Suppressor macrophage treated with lipopolysaccharide for 1 hour (primary cell): ENCODE data around the gene UBTD2.
"Not testable (repeated sequence)": the region's sequence is repeated elsewhere in the genome, so short reads cannot be mapped to it uniquely, and the experiment has no call there.

Experiments
- DNase-seq, 3 donors: peaks; one replicate each; pipeline ENCODE4 v3.0.0-alpha.2; 2020 to 2022

UBTD2 gene

DNA sequence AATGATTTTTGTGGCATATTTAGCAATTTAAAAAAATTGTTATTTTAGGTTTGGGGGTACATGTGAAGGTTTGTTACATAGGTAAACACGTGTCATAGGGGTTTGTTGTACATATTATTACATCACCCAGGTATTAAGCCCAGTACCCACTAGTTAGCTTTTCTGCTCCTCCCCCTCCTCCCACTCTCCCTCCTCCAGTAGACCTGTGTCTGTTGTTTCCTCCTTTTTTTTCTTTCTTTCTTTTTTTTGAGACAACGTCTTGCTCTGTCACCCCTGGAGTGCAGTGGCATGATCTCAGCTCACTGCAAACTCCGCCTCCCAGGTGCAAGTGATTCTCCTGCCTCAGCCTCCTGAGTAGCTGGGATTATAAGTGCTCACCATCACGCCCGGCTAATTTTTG, 8.3 kb upstream of the UBTD2 start:
- DNase-seq, result not testable (repeated sequence)

GRCh38 chr5:172288465-172288864, 4.9 kb upstream of the UBTD2 start:
- DNase-seq, result no peak

DNA sequence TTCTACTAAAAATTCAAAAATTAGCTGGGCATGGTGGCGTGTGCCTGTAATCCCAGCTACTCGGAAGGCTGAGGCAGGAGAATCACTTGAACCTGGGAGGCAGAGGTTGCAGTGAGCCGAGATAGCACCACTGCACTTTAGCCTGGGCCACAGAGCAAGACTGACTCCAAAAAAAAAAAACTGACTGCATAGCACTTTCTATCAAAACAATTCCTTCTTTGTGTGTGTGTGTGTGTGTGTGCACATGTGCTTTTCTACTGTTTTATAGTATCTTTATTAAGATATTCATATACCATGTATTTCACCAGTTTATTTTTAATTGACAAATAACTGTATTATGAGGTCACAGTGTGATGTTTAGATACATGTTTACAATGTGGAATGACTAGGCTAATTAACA, 3.6 kb upstream of the UBTD2 start:
- not testable (repeated sequence) for DNase-seq

DNA sequence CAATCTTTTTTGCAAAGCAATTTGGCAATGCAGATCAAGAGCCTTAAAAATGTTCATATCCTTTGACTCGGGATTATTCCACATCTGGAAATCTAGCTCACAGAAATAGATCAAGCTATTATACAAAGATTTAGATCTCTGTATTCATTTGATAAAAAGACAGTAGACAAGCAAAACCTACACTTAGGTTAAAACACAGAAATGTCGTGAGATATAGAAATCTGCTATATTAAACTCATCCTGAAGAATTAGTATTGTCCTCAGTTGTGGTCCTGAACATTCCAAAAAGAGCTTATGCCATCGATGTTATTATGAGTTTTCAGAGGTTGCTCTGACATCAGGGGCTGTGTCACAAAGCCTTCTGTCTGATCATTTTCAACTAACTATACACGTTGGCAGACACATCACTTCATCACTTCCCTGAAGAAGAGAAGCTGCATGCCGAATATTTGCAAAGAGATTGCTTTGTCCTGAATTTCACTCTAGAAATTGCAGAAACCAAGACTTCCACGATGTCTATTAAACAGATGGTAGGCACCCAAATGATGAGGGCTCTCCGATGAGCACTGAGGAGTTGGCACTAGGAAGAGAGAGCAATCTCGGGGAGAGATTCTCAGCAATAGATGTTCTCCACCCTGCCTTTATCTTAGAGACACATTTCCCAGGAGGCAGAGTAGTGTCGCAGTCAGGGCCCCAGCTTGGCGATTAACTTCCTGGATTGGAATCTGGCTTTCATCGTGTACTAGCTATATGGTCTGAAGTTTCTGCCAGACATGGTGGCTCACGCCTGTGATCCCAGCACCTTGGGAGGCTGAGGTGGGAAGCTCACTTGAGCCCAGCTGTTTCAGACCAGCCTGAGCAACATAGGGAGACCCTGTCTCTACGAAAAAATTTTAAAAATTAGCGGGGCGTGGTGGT, 1.9 kb upstream of the UBTD2 start:
- DNase-seq, result no peak

- peak in 2 of 3 donors; percentile 20 to 32 for DNase-seq
These were observed 1.0 kb upstream of the UBTD2 start for GRCh38 chr5:172284611-172284980.

DNA sequence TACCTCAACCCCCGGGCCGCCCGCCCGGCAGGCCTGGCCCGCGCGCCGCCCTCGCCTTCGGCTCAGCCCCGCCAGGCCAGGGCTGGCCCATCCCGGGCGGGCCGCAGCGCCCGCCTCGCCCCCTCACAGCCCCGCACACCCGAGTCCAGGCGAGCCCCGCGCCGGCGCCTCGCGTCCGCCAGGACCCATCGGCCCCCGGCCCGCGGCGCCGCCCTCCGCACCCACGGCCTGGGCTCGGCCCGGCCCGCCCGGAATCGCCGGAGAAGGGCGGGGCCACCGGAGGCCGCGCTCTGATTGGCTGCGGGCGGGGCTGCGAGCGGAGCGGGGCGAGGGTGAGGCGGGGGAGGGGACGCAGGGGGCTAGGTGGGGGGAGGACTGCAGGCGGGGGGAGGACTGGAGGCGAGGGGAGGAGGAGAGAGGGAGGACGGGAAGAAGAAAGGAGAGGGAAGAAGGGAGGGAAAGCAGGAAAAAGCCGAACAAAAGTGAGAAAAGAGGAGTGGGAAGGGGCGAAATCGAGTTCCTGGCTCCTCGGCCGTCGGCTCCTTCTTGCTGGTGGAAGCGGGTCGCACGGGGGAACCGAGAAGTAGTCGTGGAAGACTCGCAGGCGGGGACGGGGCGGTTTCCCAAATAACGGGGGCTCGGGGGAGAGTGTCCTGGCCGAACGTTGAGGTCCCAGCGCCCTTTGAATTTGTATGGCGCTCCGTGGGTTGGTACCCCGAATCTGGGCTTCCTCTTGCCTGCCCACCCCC, 472 bp upstream of the UBTD2 start:
- peak; percentile 90 to 97 (median 95) for DNase-seq

DNA sequence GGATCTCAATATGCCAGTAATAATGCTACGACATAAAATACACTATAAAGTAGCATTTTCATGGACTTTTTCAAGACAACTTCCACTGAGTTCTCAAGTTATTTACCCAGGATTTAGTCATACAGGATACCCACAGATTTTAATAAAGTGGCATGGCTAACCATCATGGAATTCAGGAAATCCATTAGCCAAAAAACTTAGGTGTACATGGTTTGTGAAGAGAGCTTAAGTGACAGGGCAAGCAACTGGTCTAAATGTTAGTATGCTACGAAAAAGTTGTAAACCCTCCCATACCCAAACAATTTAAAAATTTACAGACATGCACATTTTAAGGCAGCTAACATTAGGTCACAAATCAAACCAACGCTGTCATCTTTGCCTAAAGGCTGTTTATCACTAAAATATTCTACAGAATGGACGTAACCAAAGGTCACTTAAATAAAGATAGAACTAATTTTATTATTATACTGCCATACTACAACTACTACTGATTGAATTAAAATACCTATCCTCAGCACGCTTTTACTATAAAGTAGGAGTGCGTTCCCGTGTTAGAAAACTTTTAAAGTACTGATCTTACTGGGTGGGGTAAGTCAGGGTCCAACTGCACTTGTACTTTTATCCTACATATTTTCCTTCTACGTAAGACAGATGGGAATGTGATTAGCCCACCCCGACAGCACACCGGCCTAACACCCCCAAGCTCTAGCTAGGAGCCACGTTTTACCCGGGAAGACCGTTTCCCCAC, 1.1 kb downstream of the UBTD2 start:
- DNase-seq, result no peak

DNA sequence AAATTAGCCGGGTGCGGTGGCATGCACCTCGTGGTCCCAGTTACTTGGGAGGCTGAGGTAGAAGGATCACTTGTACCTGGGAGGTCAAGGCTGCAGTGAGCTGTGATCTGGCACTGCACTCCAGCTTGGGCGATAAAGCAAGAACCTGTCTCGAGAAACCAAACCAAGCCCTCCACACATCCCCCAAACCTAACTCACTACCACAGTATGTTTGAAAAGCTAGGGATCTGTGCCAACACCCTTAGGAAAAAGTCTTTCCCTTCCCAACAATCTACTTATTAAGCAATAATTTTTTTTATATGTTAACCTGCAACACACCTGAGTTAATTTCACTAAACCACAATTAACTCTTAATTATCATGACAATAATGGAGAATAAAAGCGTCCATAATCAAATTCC, 2.2 kb downstream of the UBTD2 start:
- no peak for DNase-seq

GRCh38 chr5:172280929-172281328, 2.6 kb downstream of the UBTD2 start:
- no peak for DNase-seq

GRCh38 chr5:172280317-172280716, 3.2 kb downstream of the UBTD2 start:
- no peak for DNase-seq

GRCh38 chr5:172278356-172278755, 5.2 kb downstream of the UBTD2 start:
- no peak for DNase-seq

DNA sequence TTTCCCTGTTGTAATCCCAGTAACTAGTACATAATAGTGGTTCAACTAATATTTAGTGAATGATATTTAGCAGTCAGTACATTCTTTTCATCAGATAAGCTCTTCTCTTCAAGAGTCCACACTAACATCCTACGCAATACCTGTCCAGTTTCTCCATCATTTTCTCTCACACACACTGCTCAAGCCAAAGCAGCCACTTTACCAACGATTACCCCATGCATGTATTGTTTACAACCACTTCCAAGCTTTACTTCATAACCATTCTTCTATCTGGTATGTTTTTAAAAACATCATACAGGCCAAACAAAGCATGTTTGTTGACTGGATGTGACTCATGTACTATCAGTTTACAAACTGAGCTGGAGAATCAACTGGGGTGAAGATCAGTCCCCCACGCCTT, 7.3 kb downstream of the UBTD2 start:
- DNase-seq, result no peak

- peak; percentile 86 to 95 (median 89) for DNase-seq
These were observed 8.4 kb downstream of the UBTD2 start for GRCh38 chr5:172274951-172275753.

DNA sequence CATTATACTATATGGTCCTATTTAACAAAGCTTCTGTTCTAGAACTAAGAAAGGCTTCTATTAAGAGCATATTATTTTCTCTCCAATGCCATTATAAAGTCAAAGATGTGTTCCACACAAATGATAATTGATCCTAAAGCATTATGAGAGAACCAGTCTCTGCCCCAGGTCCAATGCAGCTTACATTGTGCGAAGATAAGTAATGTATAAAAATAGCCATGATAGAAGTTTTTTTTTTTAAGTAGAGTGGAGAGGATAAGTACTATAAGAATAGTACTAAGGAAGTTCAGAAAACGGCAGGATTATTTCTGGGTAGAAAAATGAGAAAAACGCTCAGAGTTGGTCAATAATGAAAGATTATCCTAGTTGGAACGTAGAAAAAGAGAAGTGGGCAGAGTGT, 15.6 kb downstream of the UBTD2 start:
- DNase-seq, result no peak

GRCh38 chr5:172266676-172267092, 16.9 kb downstream of the UBTD2 start:
- DNase-seq, result no peak

- DNase-seq, result no peak
These were observed 17.4 kb downstream of the UBTD2 start for GRCh38 chr5:172266071-172266675.

DNA sequence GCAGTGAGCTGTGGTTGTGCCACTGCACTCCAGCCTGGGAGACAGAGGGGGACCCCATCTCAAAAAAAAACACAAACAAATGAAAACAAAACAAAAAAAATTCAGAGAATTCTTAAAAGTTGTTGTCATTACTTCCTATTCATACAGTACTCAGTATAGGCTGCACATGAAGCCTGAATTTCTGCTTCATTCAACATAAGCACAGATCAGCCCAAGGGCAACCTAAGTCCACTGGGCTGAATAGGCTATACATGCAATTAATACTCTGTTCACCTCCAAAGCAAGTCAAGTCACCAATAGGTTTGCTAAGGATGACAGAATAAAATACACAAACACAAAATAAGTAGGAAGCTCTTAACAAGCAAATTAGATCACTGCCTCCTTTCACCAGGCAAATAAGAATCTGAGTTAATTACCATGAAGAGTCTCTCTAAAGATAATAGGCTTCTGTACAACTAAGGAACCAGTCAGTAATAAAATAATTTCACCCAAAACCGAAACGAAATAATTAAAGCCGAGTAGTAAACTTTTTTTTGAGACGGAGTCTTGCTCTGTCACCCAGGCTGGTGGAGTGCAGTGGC, 18.7 kb downstream of the UBTD2 start:
- no peak for DNase-seq

DNA sequence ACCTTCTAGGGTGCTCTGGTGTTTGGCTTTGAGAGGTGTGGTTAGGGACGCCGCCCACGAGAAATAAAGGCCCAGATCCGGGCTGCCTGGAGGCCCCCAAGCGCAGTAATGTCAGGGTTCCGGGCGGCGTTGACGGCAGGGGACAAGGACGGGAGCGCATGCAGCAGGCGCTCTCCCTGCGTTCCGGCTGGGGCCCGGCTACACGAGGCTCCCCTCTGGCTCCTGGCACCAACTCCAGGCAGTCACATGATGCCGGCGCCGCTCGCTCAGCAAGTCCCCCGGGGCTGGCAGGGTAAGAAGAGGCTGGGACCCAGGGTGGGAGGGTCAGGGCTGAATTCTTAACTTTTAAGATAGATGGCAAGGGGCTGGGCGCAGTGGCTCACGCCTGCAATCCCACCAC, 28.1 kb downstream of the UBTD2 start:
- DNase-seq, result no peak

DNA sequence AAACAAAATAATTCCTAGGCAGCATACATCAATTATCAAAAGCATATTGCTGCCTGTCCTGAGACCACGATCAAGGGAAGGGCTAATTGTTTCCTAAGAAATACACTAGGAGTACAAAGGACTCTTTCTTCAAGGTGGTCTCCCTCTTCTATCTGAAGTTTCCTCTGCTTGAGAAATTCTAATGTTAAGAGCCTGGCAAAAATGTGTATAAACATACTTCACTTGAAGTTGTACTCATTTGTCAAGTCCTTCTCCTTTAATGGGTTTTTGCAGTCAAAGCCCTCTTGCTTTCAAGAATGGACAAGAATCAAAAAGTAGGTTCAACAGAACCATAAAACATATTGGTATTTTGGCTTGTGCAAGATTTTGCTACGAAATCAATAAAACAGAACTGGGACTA, 31.1 kb downstream of the UBTD2 start:
- DNase-seq, result no peak

- no peak for DNase-seq
These were observed 32.1 kb downstream of the UBTD2 start for GRCh38 chr5:172251419-172251818.

DNA sequence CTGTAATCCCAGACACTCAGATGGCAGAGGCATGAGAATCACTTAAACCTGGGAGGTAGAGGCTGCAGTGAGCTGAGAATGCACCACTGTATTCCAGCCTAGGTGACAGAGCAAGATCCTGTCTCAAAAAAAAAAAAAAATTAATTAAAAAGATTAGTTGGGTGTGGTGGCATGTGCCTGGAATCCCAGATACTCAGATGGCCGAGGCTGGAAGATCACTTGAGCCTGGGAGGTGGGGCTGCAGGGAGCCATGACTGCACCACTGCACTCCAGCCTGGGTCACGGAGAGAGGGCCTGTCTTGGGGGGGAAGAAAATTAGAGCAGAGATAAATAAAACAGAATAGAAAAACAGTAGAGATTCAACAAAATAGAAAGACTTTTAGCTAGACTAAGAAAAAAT, 34.9 kb downstream of the UBTD2 start:
- DNase-seq, result no peak

- DNase-seq, result no peak
These were observed 37.9 kb downstream of the UBTD2 start for GRCh38 chr5:172245703-172246125.
